SJCRH30 (cell line): ENCODE measurements around the gene HPS6. TPM values are rescaled to one million over a fixed set of nuclear protein-coding genes. Genes with fewer than 3 reads are reported as not detected.

Experiments
- DNase-seq, 2 experiments: peaks; one replicate each; pipeline ENCODE4 v3.0.0-alpha.2; 2015 to 2020
- H3K27ac ChIP-seq: fragments of 250-450 bp; sonication (Bioruptor Pico); 2 replicates; pipeline ENCODE4 v1.5.1; 2020; ENCODE audit warnings: mild to moderate bottlenecking, moderate library complexity
- H3K27me3 ChIP-seq: fragments of 250-450 bp; sonication (Bioruptor Pico); 2 replicates; pipeline ENCODE4 v1.5.1; 2020; ENCODE audit warnings: mild to moderate bottlenecking, moderate library complexity
- H3K36me3 ChIP-seq: fragments of 250-450 bp; sonication (Bioruptor Pico); 2 replicates; pipeline ENCODE4 v1.5.1; 2020; ENCODE audit warnings: mild to moderate bottlenecking, moderate library complexity
- H3K4me1 ChIP-seq: fragments of 250-450 bp; sonication (Bioruptor Pico); 2 replicates; pipeline ENCODE4 v1.5.1; 2020; ENCODE audit warnings: mild to moderate bottlenecking, moderate library complexity
- H3K4me3 ChIP-seq: fragments of 250-450 bp; sonication (Bioruptor Pico); 2 replicates; pipeline ENCODE4 v1.5.1; 2020; ENCODE audit warnings: mild to moderate bottlenecking, moderate library complexity
- H3K9me3 ChIP-seq: fragments of 250-450 bp; sonication (Bioruptor Pico); replicated peaks from 2 replicates; pipeline ENCODE4 v1.5.1; 2020; ENCODE audit warnings: mild to moderate bottlenecking, moderate library complexity
- total RNA-seq: library from RNA; depleted of rRNA; stranded (reverse); fragments of >200 nt; shearing (Covaris generic); gene quantifications from 2 replicates; pipeline ENCODE4 v1.2.3, GENCODE V29; 2014

HPS6 gene
- total RNA-seq, 1 experiment from 2014 or later = 6.4 TPM

GRCh38 chr10:102059987-102060386 is 5.2 kb upstream of the HPS6 start:
- no peak overlapping the region for H3K4me3 ChIP-seq
- H3K36me3 ChIP-seq = no peaks in the 10 kb centered on the region
- H3K9me3 ChIP-seq = no peaks in the 10 kb centered on the region
- peaks cover 2% of the 10 kb centered on the region; the same call in 1 of the 2 replicates for H3K4me1 ChIP-seq
- no peak overlapping the region for H3K27ac ChIP-seq
- peaks cover 3% of the 10 kb centered on the region; the same call in 1 of the 2 replicates for H3K27me3 ChIP-seq
- no peak for DNase-seq

- no peaks in the 10 kb centered on the region for H3K36me3 ChIP-seq
Observed at GRCh38 chr10:102064503-102064867, 664 bp upstream of the HPS6 start.

GRCh38 chr10:102065561-102066398 is 631 bp downstream of the HPS6 start:
- no peaks in the 10 kb centered on the region for H3K36me3 ChIP-seq
- no peaks in the 10 kb centered on the region for H3K9me3 ChIP-seq
- DNase-seq = peak in 1 of 2 experiments; percentile 29
- no peak overlapping the region; the same call in 1 of the 2 replicates for H3K27ac ChIP-seq
- peaks cover 3% of the 10 kb centered on the region; the same call in 1 of the 2 replicates for H3K27me3 ChIP-seq
- H3K4me3 ChIP-seq = peak overlapping the region; percentile 63
- H3K4me1 ChIP-seq = no peaks in the 10 kb centered on the region

More at GRCh38 chr10:102064503-102064867, 664 bp upstream of the HPS6 start:
- H3K4me1 ChIP-seq = no peaks in the 10 kb centered on the region
- H3K9me3 ChIP-seq = no peaks in the 10 kb centered on the region
- no peak overlapping the region for H3K27ac ChIP-seq
- peaks cover 3% of the 10 kb centered on the region; the same call in 1 of the 2 replicates for H3K27me3 ChIP-seq
- no peak for DNase-seq
- peak overlapping the region; percentile 63 for H3K4me3 ChIP-seq

- no peaks in the 10 kb centered on the region for H3K4me1 ChIP-seq
- no peak overlapping the region for H3K4me3 ChIP-seq
- peaks cover 3% of the 10 kb centered on the region; the same call in 1 of the 2 replicates for H3K27me3 ChIP-seq
- DNase-seq = peak; percentile 39 to 47
- no peaks in the 10 kb centered on the region for H3K9me3 ChIP-seq
- no peaks in the 10 kb centered on the region for H3K36me3 ChIP-seq
- H3K27ac ChIP-seq = no peak overlapping the region
Observed at GRCh38 chr10:102066399-102067088, 1.4 kb downstream of the HPS6 start.

DNA sequence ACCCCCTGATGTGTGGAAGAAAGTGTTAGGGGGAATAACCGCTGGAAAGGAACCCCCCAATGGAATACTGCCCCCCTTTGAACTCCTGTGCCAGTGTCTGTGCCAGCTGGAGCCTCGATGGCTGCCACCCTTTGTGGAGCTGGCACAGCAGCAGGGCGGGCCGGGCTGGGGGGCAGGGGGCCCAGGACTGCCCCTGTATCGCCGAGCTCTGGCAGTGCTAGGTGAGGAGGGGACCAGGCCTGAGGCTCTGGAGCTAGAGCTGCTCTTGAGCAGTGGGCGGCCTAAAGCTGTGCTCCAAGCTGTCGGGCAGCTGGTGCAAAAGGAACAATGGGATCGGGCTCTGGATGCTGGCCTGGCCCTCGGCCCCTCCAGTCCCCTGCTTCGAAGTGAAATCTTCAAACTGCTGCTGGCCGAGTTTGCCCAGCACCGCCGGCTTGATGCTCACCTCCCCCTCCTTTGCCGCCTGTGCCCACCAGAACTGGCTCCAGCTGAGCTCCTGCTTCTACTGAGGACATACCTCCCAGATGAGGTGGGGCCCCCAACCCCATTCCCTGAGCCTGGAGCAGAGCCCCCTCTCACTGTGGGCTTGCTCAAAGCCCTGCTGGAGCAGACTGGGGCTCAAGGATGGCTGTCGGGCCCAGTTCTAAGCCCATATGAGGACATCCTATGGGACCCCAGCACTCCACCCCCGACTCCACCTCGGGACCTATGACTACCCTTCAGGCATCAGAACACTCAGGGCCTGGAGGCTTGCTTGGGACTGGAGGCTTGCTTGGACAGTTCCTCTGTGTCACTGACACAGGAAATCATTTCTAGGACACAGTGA is 2.2 kb downstream of the HPS6 start:
- Histone ChIP-seq H3K9me3 (no peaks in the 10 kb centered on the region), H3K27me3 (peaks cover 3% of the 10 kb centered on the region; the same call in 1 of the 2 replicates), H3K4me3 (no peak overlapping the region), H3K27ac (no peak overlapping the region), H3K36me3 (no peaks in the 10 kb centered on the region), H3K4me1 (no peaks in the 10 kb centered on the region)
- no peak for DNase-seq

GRCh38 chr10:102068216-102068615 is 3.1 kb downstream of the HPS6 start:
- Histone ChIP-seq H3K9me3 (no peaks in the 10 kb centered on the region), H3K27me3 (peaks cover 3% of the 10 kb centered on the region; the same call in 1 of the 2 replicates)
- DNase-seq = peak; percentile 40 to 64

GRCh38 chr10:102069071-102069470 is 3.9 kb downstream of the HPS6 start:
- Histone ChIP-seq H3K9me3 (no peaks in the 10 kb centered on the region), H3K36me3 (no peaks in the 10 kb centered on the region), H3K27me3 (peaks cover 1% of the 10 kb centered on the region; the same call in 1 of the 2 replicates), H3K27ac (no peak overlapping the region), H3K4me1 (no peaks in the 10 kb centered on the region), H3K4me3 (no peak overlapping the region)
- DNase-seq = no peak

More at GRCh38 chr10:102068216-102068615, 3.1 kb downstream of the HPS6 start:
- Histone ChIP-seq H3K27ac (no peak overlapping the region), H3K4me3 (no peak overlapping the region), H3K36me3 (no peaks in the 10 kb centered on the region), H3K4me1 (no peaks in the 10 kb centered on the region)

- no peak overlapping the region for H3K4me3 ChIP-seq
- H3K4me1 ChIP-seq = no peaks in the 10 kb centered on the region
- peak; percentile 88 to 97 for DNase-seq
- H3K36me3 ChIP-seq = no peaks in the 10 kb centered on the region
- no peaks in the 10 kb centered on the region for H3K27me3 ChIP-seq
- H3K9me3 ChIP-seq = no peaks in the 10 kb centered on the region
- no peak overlapping the region for H3K27ac ChIP-seq
Observed at GRCh38 chr10:102072673-102073527, 7.8 kb downstream of the HPS6 start.

DNA sequence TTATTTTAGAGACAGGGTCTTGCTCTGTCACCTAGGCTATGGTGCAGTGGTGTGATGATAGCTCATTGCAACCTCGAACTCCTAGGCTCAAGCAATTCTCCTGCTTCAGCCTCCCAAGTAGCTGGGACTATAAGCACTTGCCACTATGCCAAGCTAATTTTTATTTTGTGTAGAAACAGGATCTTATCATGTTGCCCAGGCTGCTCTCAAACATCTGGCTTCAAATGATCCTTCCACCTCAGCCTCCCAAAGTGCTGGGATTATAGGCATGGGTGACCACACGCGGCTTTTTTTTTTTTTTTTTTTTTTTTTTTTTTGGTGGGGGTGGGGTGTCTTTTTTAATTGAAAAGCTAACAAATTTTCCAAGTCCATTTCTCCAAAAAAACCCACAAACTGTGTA is 18.4 kb downstream of the HPS6 start:
- no peaks in the 10 kb centered on the region for H3K36me3 ChIP-seq
- H3K27me3 ChIP-seq = no peaks in the 10 kb centered on the region
- DNase-seq = no peak
- no peaks in the 10 kb centered on the region for H3K4me1 ChIP-seq
- H3K27ac ChIP-seq = no peak overlapping the region
- H3K4me3 ChIP-seq = no peak overlapping the region
- no peaks in the 10 kb centered on the region for H3K9me3 ChIP-seq

DNA sequence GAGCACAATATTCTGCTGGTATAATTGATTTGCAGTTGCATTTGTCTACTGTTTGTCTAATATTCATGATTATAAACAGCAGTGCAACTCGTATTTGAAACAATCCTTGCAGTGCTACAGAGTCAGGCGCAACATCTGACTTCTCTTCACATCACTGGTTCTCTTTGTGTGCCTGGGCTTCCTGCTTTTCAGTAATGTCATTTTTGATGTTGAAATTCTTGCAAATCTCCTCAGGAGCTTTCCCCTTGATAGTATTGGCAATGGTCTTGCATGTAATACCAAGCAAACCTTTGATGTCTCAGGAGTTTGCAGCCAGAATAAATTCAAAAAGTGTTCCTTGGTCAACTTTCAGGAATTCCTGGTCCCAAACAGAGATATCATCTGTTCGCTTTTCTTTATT is 20.2 kb downstream of the HPS6 start:
- Histone ChIP-seq H3K4me1 (no peaks in the 10 kb centered on the region), H3K27ac (no peak overlapping the region), H3K27me3 (no peaks in the 10 kb centered on the region), H3K36me3 (no peaks in the 10 kb centered on the region), H3K4me3 (no peak overlapping the region), H3K9me3 (no peaks in the 10 kb centered on the region)
- no peak for DNase-seq

DNA sequence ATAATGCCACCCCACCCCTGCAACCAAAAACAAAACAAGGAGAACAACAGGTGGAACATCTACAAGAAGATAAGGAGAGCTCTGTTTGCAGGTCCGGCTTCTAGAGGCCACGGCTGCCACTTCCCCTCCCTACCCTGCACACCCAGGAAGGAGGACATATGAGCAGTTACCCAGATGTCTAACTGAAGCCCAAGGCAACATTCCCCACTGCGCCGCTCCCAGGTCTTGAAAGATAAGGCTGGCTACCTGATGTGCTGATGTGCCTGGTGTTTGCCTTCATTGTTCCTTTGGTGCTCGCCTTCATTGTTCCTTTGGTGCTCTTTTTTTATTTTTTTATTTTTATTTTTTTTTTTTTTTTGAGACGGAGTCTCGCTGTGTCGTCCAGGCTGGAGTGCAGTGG is 21.0 kb downstream of the HPS6 start:
- H3K27me3 ChIP-seq = no peaks in the 10 kb centered on the region

GRCh38 chr10:102090772-102091171 is 25.6 kb downstream of the HPS6 start:
- DNase-seq = peak; percentile 36 to 49
- Histone ChIP-seq H3K4me1 (no peaks in the 10 kb centered on the region), H3K36me3 (no peaks in the 10 kb centered on the region), H3K4me3 (no peak overlapping the region), H3K9me3 (no peaks in the 10 kb centered on the region), H3K27me3 (no peaks in the 10 kb centered on the region), H3K27ac (no peak overlapping the region)

More for the DNA sequence above, 21.0 kb downstream of the HPS6 start:
- H3K27ac ChIP-seq = no peak overlapping the region
- H3K4me3 ChIP-seq = no peak overlapping the region
- no peaks in the 10 kb centered on the region for H3K9me3 ChIP-seq
- H3K36me3 ChIP-seq = no peaks in the 10 kb centered on the region
- no peaks in the 10 kb centered on the region for H3K4me1 ChIP-seq
- no peak for DNase-seq

DNA sequence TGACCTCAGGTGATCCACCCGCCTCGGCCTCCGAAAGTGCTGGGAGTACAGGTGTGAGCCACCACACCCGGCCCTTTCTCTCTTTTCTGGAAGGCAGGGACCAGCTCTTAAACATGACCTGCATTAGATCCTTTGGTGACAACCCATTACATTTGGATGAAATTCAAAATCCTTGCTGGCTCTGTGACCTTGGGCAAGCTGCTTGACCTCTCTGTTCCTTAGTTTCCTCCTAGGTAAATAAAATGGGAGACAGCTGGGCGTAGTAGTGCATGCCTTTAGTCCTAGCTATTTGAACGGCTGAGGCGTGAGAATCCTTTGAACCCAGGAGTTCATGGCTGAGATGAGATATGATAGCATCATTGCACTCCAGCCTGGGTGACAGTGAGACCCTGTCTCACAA is 31.3 kb downstream of the HPS6 start:
- Histone ChIP-seq H3K4me1 (no peaks in the 10 kb centered on the region), H3K27ac (no peak overlapping the region), H3K27me3 (no peaks in the 10 kb centered on the region), H3K9me3 (no peaks in the 10 kb centered on the region), H3K4me3 (no peak overlapping the region), H3K36me3 (no peaks in the 10 kb centered on the region)
- DNase-seq = no peak

DNA sequence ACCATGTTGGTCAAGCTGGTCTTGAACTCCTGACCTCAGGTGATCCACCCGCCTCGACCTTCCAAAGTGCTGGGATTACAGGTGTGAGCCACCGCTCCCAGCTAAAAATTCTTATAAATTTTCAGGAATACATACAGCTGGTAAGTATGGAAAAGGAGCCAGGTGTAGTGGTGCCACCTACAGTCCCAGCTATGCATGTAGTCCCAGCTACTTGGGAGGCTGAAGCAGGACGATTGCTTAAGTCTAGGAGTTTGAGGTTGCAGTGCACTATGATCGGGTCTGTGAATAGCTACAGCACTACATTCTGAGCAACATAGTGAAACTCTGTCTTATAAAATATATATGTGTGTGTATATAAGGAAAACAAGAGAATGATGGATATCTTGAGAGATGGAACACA is 36.0 kb downstream of the HPS6 start:
- H3K27ac ChIP-seq = no peak overlapping the region
- no peak overlapping the region for H3K4me3 ChIP-seq
- no peak for DNase-seq
- H3K9me3 ChIP-seq = no peaks in the 10 kb centered on the region
- no peaks in the 10 kb centered on the region for H3K4me1 ChIP-seq
- no peaks in the 10 kb centered on the region for H3K27me3 ChIP-seq
- peaks cover 8% of the 10 kb centered on the region; the same call in 1 of the 2 replicates for H3K36me3 ChIP-seq
